IMR-90 (cell line): ENCODE measurements around the gene H6PD. TPM values are rescaled to one million over a fixed set of nuclear protein-coding genes. Genes with fewer than 3 reads are reported as not detected.

ENCODE experiments used
- ATAC-seq: fragments of 200-7000 bp; cut with Tn5 transposase; 2 replicates; pipeline ENCODE4 v1.9.1; 2020; ENCODE audit warnings: low read depth, mild to moderate bottlenecking, moderate library complexity
- BruUV-seq: library from RNA; stranded (reverse); fragments of 400-500 nt; replicated peaks from 2 replicates; lab custom pipeline; 2021; lab: Mats Ljungman, UMichigan
- CTCF ChIA-PET: fragments of 300-600 bp; formaldehyde crosslinking; extraction: SDS; loops from one replicate; lab custom pipeline; 2021; ENCODE audit warnings: antibody characterized with exemption; lab: Yijun Ruan, JAX
- POLR2A ChIA-PET: fragments of 300-600 bp; sonication (Branson Sonifier 250); formaldehyde crosslinking; loops from one replicate; lab custom pipeline; 2022; ENCODE audit warnings: antibody characterized with exemption; ENCODE audit not compliant: unreplicated experiment; lab: Charles Lee
- DNase-seq: peaks from one replicate; pipeline ENCODE4 v3.0.0; 2013
- H2AFZ ChIP-seq: replicated peaks from 2 replicates; pipeline ENCODE3; 2013; ENCODE audit warnings: low read length, mild to moderate bottlenecking; ENCODE audit not compliant: poor library complexity
- H2AK5ac ChIP-seq: 2 replicates; pipeline ENCODE4 v1.6.1; 2013; ENCODE audit warnings: low read depth, low read length, inconsistent platforms
- H2AK9ac ChIP-seq: replicated peaks from 2 replicates; pipeline ENCODE3; 2013; ENCODE audit warnings: mild to moderate bottlenecking, low read depth, low read length, moderate library complexity; ENCODE audit not compliant: poor library complexity
- H2BK120ac ChIP-seq: 2 replicates; pipeline ENCODE4 v1.6.1; 2013; ENCODE audit warnings: low read depth, low read length, inconsistent platforms
- H2BK15ac ChIP-seq: 3 replicates; pipeline ENCODE4 v1.6.1; 2013; ENCODE audit warnings: low read depth, low read length, inconsistent platforms
- H2BK20ac ChIP-seq: 2 replicates; pipeline ENCODE4 v1.6.1; 2013; ENCODE audit warnings: low read depth, mild to moderate bottlenecking, inconsistent platforms, low read length, moderate library complexity
- H2BK5ac ChIP-seq: 2 replicates; pipeline ENCODE4 v1.6.1; 2013; ENCODE audit warnings: mild to moderate bottlenecking, low read depth, low read length, inconsistent platforms; ENCODE audit not compliant: poor library complexity, severe bottlenecking
- H3K14ac ChIP-seq: replicated peaks from 2 replicates; pipeline ENCODE4 v1.6.1; 2013; ENCODE audit warnings: low read depth, low read length, inconsistent platforms
- H3K18ac ChIP-seq: 2 replicates; pipeline ENCODE4 v1.6.1; 2013; ENCODE audit warnings: low read depth, low read length, control low read depth
- H3K23ac ChIP-seq: 2 replicates; pipeline ENCODE4 v1.6.1; 2013; ENCODE audit warnings: low read depth, low read length, inconsistent platforms
- H3K27ac ChIP-seq: 2 replicates; pipeline ENCODE4 v1.5.1; 2013; ENCODE audit warnings: mild to moderate bottlenecking, control low read depth, low read length; ENCODE audit not compliant: insufficient read depth
- H3K27me3 ChIP-seq: 2 replicates; pipeline ENCODE4 v1.6.1; 2013; ENCODE audit warnings: low read length; ENCODE audit not compliant: control insufficient read depth, insufficient read depth
- H3K36me3 ChIP-seq: 2 replicates; pipeline ENCODE4 v1.6.1; 2013; ENCODE audit warnings: low read length, mixed read lengths; ENCODE audit not compliant: control insufficient read depth, insufficient read depth
- H3K4ac ChIP-seq: 2 replicates; pipeline ENCODE4 v1.6.1; 2013; ENCODE audit warnings: low read depth, low read length, inconsistent platforms
- H3K4me1 ChIP-seq: 2 replicates; pipeline ENCODE4 v1.6.1; 2013; ENCODE audit warnings: low read length, mixed read lengths; ENCODE audit not compliant: control insufficient read depth, insufficient read depth
- H3K4me2 ChIP-seq: 2 replicates; pipeline ENCODE4 v1.6.1; 2013; ENCODE audit warnings: low read depth, mild to moderate bottlenecking, control low read depth, low read length, moderate library complexity
- H3K4me3 ChIP-seq: 2 replicates; pipeline ENCODE4 v1.5.1; 2013; ENCODE audit warnings: low read depth, mild to moderate bottlenecking, control low read depth, low read length, moderate library complexity; ENCODE audit not compliant: insufficient read depth
- H3K56ac ChIP-seq: 2 replicates; pipeline ENCODE4 v1.6.1; 2013; ENCODE audit warnings: low read length, inconsistent platforms; ENCODE audit not compliant: insufficient read depth; ENCODE audit errors: extremely low read depth
- H3K79me1 ChIP-seq, 2 experiments: 2 replicates each; pipeline ENCODE4 v1.6.1; 2013; ENCODE audit warnings: low read length in 2 of 2, inconsistent platforms in 1 of 2, low read depth in 1 of 2
- H3K9ac ChIP-seq: 2 replicates; pipeline ENCODE4 v1.6.1; 2013; ENCODE audit warnings: low read depth, low read length, control low read depth
- H3K9me1 ChIP-seq: 2 replicates; pipeline ENCODE4 v1.6.1; 2013; ENCODE audit warnings: low read length, inconsistent platforms; ENCODE audit not compliant: insufficient read depth
- H3K9me3 ChIP-seq: 2 replicates; pipeline ENCODE4 v1.6.1; 2013; ENCODE audit warnings: low read length; ENCODE audit not compliant: control insufficient read depth, insufficient read depth
- H4K20me1 ChIP-seq: 2 replicates; pipeline ENCODE4 v1.6.1; 2013; ENCODE audit warnings: low read length, inconsistent platforms; ENCODE audit not compliant: insufficient read depth
- H4K5ac ChIP-seq: 2 replicates; pipeline ENCODE4 v1.6.1; 2013; ENCODE audit warnings: mild to moderate bottlenecking, low read depth, low read length, control low read depth
- H4K8ac ChIP-seq, 2 experiments: 2 replicates each; pipeline ENCODE4 v1.6.1; 2013; ENCODE audit warnings: low read depth in 2 of 2, low read length in 2 of 2, control low read depth in 1 of 2, inconsistent platforms in 1 of 2
- H4K91ac ChIP-seq: 2 replicates; pipeline ENCODE4 v1.6.1; 2013; ENCODE audit warnings: low read depth, low read length, inconsistent platforms; ENCODE audit not compliant: insufficient read depth
- CEBPB ChIP-seq: IDR thresholded peaks from 2 replicates; pipeline ENCODE4 v1.6.1; 2012; ENCODE audit warnings: low read depth, low read length, improper control_type of control experiment
- MAZ ChIP-seq: IDR thresholded peaks from 2 replicates; pipeline ENCODE4 v1.6.1; 2012; ENCODE audit warnings: low read depth, mild to moderate bottlenecking, low read length, improper control_type of control experiment, moderate library complexity, borderline replicate concordance
- MXI1 ChIP-seq: IDR thresholded peaks from 2 replicates; pipeline ENCODE4 v1.6.1; 2012; ENCODE audit warnings: low read depth, mild to moderate bottlenecking, low read length, moderate library complexity, borderline replicate concordance
- RCOR1 ChIP-seq: IDR thresholded peaks from 2 replicates; pipeline ENCODE4 v1.6.1; 2012; ENCODE audit warnings: mild to moderate bottlenecking, low read length, improper control_type of control experiment; ENCODE audit not compliant: insufficient replicate concordance
- USF2 ChIP-seq: fragments of 150-350 bp; IDR thresholded peaks from 2 replicates; pipeline ENCODE4 v1.6.1; 2017; ENCODE audit warnings: mild to moderate bottlenecking, antibody characterized with exemption, low read length, low read depth
- WGBS, 2 experiments: methylation state at CpG; one replicate each; pipeline versions ENCODE4 v1.1.5 to v1.1.7; 2013; ENCODE audit warnings: missing lambda C conversion rate in 2 of 2; ENCODE audit not compliant: insufficient read length in 1 of 2; ENCODE audit errors: extremely low coverage in 2 of 2; 5-methylcytosine and 5-hydroxymethylcytosine counted together
- dilution Hi-C: fragments of 300-500 bp; cut with HindIII; formaldehyde crosslinking; loops from one replicate; pipeline ENCODE4 v1.14.3; 2018; ENCODE audit warnings: low sequenced_read_pairs; ENCODE audit not compliant: unreplicated experiment
- in situ Hi-C: fragments of 300-500 bp; cut with MboI; formaldehyde crosslinking; loops from 3 replicates; pipeline ENCODE4 v1.14.3; 2019; ENCODE audit warnings: low sequenced_read_pairs, inconsistent platforms, mixed read lengths
- intact Hi-C: fragments of 100-400 bp; cut with micrococcal nuclease; formaldehyde crosslinking; loops from 2 replicates; pipeline ENCODE4 v1.10.0; 2022
- polyA plus RNA-seq, 3 experiments: library from polyadenylated mRNA; depleted of rRNA; stranded (reverse); fragments of >200 nt; gene quantifications; 2 replicates each; pipeline ENCODE4 v1.2.3, GENCODE V29; 2012; ENCODE audit warnings: low replicate concordance in 1 of 3
- total RNA-seq: library from RNA; depleted of rRNA; stranded (reverse); fragments of >200 nt; gene quantifications from 2 replicates; pipeline ENCODE4 v1.2.3, GENCODE V29; 2012

Gene H6PD
- total and polyA plus RNA-seq, 2 of the 4 experiments (the other 2 are of a cell fraction): 9.3 to 22.1 TPM

DNA sequence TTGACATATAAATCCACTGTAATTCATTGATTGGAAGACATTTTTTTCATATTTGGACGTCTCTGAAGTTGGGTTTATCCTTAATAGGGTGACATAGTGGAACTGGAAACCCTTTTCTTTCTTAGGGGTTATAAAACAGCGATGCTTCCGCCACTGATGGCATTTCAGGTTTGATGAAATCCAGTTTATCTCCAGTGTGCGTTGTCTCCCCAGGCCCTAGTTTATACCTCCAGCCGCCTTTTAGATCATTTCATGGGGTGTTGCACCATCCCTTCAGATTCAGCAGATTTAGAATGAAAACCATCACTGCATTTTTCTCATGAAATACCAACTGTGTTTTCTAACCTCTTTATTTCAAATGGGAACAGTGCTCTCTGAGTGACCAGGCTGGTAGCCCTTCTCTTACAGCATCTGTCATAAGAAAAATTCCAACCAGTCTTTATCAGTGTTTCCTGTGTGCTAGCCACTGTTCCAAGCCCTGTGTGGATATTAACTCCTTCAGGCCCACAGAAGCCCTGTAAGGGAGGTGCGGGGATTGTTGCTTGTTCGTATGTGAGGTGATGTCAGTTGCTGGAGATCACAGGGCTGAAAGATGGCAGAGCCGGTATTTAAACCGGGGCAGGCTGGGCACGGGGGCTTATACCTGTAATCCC is 19.0 kb downstream of the H6PD start:
- 60% methylated on average over 4 of the region's 10 CpGs; no CpG with 5 or more reads in 1 of the 2 experiments for WGBS, 2 experiments
- Histone ChIP-seq H3K79me1 (peaks cover 10 to 25% of the 10 kb centered on the region in 2 experiments), H3K9ac (no peak overlapping the region), H3K4me1 (peaks cover 10% of the 10 kb centered on the region; the same call in 1 of the 2 replicates), H2BK15ac (no peak overlapping the region), H4K91ac (no peak overlapping the region), H4K20me1 (peaks cover 8% of the 10 kb centered on the region; the same call in 1 of the 2 replicates), H2AK5ac (no peak overlapping the region), H3K27ac (no peak overlapping the region), H3K23ac (no peak overlapping the region), H3K9me1 (no peaks in the 10 kb centered on the region), H3K4me2 (no peak overlapping the region), H2BK20ac (no peak overlapping the region), H3K18ac (no peak overlapping the region), H3K14ac (no peak overlapping the region), H2AK9ac (no peak overlapping the region), H4K8ac (no peak overlapping the region), H3K9me3 (no peaks in the 10 kb centered on the region), H3K4me3 (no peak overlapping the region), H4K5ac (no peak overlapping the region), H2AFZ (no peak overlapping the region), H3K36me3 (peaks cover 10% of the 10 kb centered on the region), H2BK5ac (no peak overlapping the region), H3K56ac (no peak overlapping the region), H2BK120ac (no peak overlapping the region), H3K27me3 (no peaks in the 10 kb centered on the region), H3K4ac (no peak overlapping the region)
- CTCF ChIA-PET: no interaction called here
- POLR2A ChIA-PET: interaction anchor here (0.6 kb wide), 1 partner anchor 9 kb away, joined by 3 read pairs; no protein-coding TSS in a partner anchor
- BruUV-seq: no TSS peak
- ATAC-seq (peak; percentile 42), DNase-seq (peak; percentile 36)
- dilution Hi-C loops (no loop called here), in situ Hi-C loops (no loop called here), intact Hi-C loops (no loop called here)
- no peak for TF ChIP-seq MXI1
- no peak for TF ChIP-seq MAZ
- no peak for TF ChIP-seq RCOR1
- no peak for TF ChIP-seq CEBPB
- no peak for TF ChIP-seq USF2
